ENCODE measurements around the gene APMAP. TPM values are rescaled to one million over a fixed set of nuclear protein-coding genes. Genes with fewer than 3 reads are reported as not detected.

The APMAP gene, protein sequence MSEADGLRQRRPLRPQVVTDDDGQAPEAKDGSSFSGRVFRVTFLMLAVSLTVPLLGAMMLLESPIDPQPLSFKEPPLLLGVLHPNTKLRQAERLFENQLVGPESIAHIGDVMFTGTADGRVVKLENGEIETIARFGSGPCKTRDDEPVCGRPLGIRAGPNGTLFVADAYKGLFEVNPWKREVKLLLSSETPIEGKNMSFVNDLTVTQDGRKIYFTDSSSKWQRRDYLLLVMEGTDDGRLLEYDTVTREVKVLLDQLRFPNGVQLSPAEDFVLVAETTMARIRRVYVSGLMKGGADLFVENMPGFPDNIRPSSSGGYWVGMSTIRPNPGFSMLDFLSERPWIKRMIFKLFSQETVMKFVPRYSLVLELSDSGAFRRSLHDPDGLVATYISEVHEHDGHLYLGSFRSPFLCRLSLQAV
- total RNA-seq, result 71.9 and 108 TPM in 2 replicates

DNA sequence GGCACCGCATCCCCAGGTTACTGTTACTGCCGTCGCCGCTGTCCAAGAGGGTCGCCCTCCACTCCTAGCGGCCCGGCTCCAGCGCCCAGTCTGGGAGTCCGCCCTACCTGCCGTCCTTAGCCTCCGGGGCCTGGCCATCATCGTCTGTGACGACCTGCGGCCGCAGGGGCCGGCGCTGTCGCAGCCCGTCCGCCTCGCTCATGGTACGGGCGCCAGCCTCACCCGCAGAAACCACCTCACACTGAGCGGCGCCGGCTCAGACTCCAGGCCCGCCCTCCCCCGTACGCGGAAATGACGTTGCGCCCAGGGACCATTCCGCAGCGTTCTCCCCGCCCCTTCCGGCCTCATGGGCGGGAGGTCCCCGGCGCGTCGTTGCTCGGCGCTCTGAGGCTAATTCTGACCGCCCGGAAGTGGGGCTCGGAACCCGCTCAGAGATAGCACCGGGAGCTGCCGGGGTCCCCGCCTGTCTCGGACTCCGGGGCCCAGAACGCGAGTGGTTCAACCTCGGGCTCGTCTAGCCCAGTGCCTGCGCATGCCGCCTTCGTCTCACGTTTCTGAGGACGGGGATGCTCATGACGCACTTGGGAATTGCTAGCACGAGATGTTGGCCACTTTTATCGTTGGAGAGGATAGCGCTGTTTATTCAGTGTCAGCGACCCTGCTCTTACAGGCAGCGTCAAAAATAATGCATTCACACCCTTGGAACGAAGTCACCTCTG lies at the start of gene APMAP:
APMAP (minus strand) TSS at position 265 of the 719 bp plus-strand sequence; CDS start at position 202, 63 bp downstream.

DNA sequence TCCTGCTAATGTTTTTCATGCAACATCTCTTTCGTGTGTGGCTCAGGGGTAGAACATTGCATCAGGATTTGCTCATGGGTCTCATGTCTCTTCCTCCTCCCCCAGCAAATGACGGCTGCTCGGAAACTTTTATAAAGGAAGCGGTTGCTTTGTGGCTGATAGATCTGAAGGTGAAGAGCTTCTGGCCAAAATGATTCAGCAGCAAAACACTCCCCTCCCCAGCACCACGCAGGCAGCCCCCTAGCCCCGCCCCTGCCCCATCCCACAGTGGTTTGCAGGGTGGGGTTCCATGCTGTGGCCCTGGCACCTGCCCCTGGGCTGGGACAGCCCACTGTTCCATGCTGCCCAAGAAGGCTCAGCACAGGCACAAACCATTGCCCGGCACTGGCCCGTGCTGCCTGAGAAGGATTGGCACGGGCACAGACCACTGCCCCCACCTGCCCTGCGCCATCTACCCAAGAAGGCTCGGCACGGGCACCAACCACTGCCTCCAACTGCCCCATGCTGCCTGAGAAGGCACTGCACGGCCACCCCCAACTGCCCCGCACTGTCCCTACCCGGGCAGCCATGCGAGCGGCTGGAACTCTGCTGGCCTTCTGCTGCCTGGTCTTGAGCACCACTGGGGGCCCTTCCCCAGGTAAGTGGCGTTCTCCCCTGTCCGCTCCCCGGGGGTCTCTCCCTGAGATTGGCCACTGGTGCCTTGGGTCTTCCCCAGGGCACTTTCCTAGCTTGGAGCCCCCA lies 43.4 kb downstream of the APMAP start, which contains the start of gene CST7:
CST7 (plus strand) TSS at position 331 of the 741 bp plus-strand sequence; CDS start at position 568, 237 bp downstream.

Other genes with a start within 250 kb of the APMAP start
- not detected in 2 replicates for gene CST7, start 43.5 kb downstream of the APMAP start, total RNA-seq
- 15.2 and 24.8 TPM in 2 replicates for gene ACSS1, start 65.4 kb upstream of the APMAP start, total RNA-seq
- gene VSX1, start 89.4 kb upstream of the APMAP start, total RNA-seq, result not detected in 2 replicates
- gene ENTPD6, start 203.0 kb upstream of the APMAP start, total RNA-seq, result 40.0 and 67.7 TPM in 2 replicates